ENCODE measurements around the gene ATP11C.

- TF ChIP-seq ASH2L (IDR thresholded peaks at IDR 0.05; ENCODE audit: borderline replicate concordance, low read depth) (no peak), ZBTB33 (IDR thresholded peaks at IDR 0.05) (no peak), MAX (IDR thresholded peaks at IDR 0.05; ENCODE audit: low read depth, low read length) (no peak)
Observed at GRCh38 chrX:139720979-139721378, 211.9 kb downstream of the ATP11C start.
